Measurements from ENCODE around the gene ZC3H18. TPM values are rescaled to one million over a fixed set of nuclear protein-coding genes. Genes with fewer than 3 reads are reported as not detected.

ZC3H18 gene
- polyA plus RNA-seq: 10 to 100 TPM; 11.1 to 27.0 (median 26.0) TPM

GRCh38 chr16:88569985-88570690 lies at the start of gene ZC3H18:
ZC3H18 (plus strand) TSS chr16:88570403; CDS start chr16:88577124, 6,721 bp downstream.
- 0 to 1% (median 1%) methylated on average over 63 to 89 of the region's 90 CpGs for WGBS, 3 donors
- H3K27ac ChIP-seq (ENCODE audit: low read depth, low read length): no peak within 1 kb of the TSS

- H3K27ac ChIP-seq (ENCODE audit: low read depth, low read length): no peak overlapping the region
- whole genome bisulfite sequencing, 3 donors: 85 to 86% (median 85%) methylated on average over 9 of the region's 9 CpGs
These were observed 48.5 kb upstream of the ZC3H18 start for GRCh38 chr16:88521674-88522073.

DNA sequence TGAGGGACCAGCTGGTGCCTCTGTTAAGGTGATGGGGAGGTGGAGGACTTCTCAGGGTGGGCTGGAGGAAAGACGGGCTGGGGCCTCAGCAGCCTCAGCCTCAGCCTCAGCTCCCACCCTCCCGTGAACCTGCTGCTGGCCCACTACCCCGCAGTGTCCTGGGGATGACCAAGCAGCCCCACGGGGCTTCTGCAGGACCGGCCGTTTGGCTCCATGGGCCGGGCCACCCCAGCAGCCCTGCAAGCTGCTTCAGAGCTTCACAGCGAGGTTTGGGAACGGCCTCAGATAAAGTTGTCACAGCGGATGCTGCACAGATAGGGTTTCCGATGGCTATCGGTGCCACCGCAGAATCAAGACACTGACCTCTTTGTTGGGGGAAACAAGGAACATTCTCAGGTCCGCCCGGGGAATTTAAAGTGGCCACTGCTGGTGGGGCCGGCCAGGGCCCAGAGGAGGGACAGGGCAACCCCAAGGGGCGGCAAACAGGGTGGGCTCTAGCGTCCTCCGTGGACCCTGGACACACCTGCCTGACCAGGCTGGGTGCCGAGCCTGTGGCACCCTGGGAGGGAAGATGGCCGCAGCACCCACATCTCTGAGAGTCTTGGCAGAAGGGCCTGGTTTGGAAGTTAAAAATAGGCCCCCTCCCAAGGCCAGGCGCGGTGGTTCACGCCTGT lies 47.8 kb upstream of the ZC3H18 start:
- H3K27ac ChIP-seq (ENCODE audit: low read depth, low read length): no peak overlapping the region

GRCh38 chr16:88523309-88524161 lies 46.7 kb upstream of the ZC3H18 start:
- H3K27ac ChIP-seq (ENCODE audit: low read depth, low read length): no peak overlapping the region
- 51 to 60% (median 56%) methylated on average over 40 to 47 of the region's 47 CpGs for WGBS, 3 donors

More for the DNA sequence above, 47.8 kb upstream of the ZC3H18 start:
- WGBS, 3 donors: 76 to 87% (median 86%) methylated on average over 24 of the region's 24 CpGs

- no peak overlapping the region for H3K27ac ChIP-seq (ENCODE audit: low read depth, low read length)
These were observed 45.8 kb upstream of the ZC3H18 start for GRCh38 chr16:88524274-88524972.

DNA sequence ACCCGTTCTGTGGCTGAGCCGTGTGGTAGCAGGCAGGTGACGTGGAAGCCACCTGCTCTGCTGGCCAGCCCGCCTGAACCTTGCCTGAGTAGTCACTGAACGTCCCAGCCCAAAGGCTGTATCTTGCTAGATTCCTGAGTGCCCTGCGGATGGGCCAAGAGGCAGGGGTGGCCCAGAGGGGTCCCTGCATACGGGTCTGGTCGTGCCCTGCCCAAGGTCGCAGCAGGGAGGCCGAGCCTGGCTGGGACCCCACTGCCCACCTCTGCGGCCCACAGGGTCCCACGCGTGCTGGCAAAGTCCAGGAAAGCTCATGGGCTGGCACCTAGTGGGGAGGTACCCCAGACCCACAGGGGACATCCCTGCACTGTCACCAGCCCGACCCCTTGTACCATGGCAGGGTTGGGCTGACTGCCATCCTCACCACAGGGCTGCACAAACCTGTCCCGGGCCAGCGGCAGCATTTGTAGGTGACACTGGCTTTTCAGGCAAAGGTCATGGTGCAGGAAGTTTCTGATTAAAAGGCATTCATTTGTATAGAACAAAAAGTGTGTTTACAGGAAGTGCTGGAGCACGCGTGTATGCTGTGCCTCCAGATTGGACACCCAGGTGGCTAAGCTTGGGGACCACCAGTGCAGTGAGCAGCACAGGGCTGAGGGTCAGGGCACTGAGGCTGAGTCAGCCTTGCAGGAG lies 45.1 kb upstream of the ZC3H18 start:
- WGBS, 3 donors: 41 to 60% (median 51%) methylated on average over 17 to 18 of the region's 18 CpGs
- H3K27ac ChIP-seq (ENCODE audit: low read depth, low read length): no peak overlapping the region

More at GRCh38 chr16:88524274-88524972, 45.8 kb upstream of the ZC3H18 start:
- WGBS, 3 donors: 61 to 67% (median 63%) methylated on average over 18 of the region's 18 CpGs

DNA sequence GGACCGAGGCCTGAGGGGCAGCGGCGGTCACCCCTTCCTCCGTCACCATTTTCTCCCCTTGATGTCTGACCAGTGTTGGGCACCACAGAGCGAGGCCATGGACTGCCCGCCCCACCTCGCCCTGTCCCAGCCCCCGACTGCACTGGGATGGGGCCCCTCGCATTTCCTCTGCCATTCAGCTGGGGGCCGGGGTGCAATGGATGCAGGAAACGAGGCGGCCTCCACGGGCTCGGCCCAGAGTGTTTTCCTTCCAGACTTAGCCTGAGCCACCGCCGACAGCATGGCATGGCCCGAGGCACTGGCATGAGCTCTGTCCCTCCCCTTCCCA lies 44.6 kb upstream of the ZC3H18 start:
- no peak overlapping the region for H3K27ac ChIP-seq (ENCODE audit: low read depth, low read length)
- 53 to 56% (median 55%) methylated on average over 15 to 17 of the region's 17 CpGs for WGBS, 3 donors

- H3K27ac ChIP-seq (ENCODE audit: low read depth, low read length): no peak overlapping the region
- WGBS, 3 donors: 62 to 75% (median 75%) methylated on average over 28 to 29 of the region's 29 CpGs
These were observed 43.9 kb upstream of the ZC3H18 start for GRCh38 chr16:88526008-88526905.

GRCh38 chr16:88526906-88527185 lies 43.4 kb upstream of the ZC3H18 start:
- H3K27ac ChIP-seq (ENCODE audit: low read depth, low read length): no peak overlapping the region
- 66 to 84% (median 69%) methylated on average over 9 of the region's 9 CpGs for WGBS, 3 donors

DNA sequence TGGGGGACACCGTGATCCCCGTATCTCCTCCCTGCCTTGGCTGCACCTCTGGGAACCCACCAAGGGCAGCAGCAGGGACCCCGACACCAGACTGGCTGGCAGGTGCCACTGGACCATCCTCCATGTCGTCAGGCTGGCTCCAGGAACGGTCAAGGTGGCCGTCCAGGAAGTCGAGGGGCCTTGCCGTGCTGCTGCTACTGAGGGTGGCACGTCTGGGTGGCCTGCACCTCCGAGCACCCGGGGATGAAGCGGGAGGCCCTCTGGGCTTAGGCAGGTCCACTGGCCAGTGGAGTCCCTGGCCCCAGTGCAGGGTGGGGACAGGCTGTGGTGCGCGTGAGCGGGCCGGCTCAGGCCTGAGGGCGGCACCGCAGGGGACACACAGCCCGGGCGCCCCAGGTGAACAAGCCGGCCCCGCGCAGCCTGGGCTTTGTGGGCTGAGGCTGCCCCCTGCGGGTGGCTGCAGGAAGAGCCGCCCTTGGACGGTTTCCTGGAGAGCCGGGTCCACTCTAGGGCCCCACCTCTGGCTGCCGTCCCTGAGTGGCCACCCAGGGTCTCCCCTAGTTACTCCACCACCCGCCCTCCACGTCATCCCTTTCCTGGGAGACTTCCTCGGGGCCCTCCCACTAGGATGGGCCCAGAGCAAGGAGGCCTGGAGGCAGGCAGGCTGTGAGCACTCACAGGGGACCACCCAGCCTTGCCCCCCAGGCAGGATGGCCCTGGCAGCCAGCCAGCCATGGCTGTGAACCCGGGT lies 42.8 kb upstream of the ZC3H18 start:
- H3K27ac ChIP-seq (ENCODE audit: low read depth, low read length): no peak overlapping the region
- WGBS, 3 donors: 26 to 44% (median 31%) methylated on average over 28 to 32 of the region's 32 CpGs

GRCh38 chr16:88527937-88528743 lies 42.1 kb upstream of the ZC3H18 start:
- WGBS, 3 donors: 75 to 82% (median 78%) methylated on average over 26 to 30 of the region's 30 CpGs
- H3K27ac ChIP-seq (ENCODE audit: low read depth, low read length): no peak overlapping the region

DNA sequence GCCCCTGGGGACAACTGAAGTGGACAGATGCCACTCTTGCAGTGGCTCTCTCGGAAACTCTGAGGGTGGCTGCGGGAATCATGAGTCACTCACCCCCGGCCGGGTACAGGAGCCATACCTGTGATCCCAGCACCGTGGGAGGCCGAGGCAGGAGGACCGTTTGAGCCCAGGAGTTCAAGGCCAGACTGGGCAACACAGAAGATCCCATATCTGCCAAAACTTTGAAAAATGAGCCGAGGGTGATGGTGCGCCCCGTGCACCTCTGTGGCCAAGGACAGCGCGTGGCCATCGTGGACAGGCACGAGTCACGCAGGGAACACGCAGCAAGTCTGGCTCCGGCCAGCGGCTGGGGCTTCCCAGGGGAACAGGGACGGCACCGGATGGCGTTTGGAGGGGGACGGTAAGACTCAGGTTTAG lies 41.3 kb upstream of the ZC3H18 start:
- no peak overlapping the region for H3K27ac ChIP-seq (ENCODE audit: low read depth, low read length)
- 85 to 88% (median 86%) methylated on average over 22 of the region's 22 CpGs for WGBS, 3 donors

DNA sequence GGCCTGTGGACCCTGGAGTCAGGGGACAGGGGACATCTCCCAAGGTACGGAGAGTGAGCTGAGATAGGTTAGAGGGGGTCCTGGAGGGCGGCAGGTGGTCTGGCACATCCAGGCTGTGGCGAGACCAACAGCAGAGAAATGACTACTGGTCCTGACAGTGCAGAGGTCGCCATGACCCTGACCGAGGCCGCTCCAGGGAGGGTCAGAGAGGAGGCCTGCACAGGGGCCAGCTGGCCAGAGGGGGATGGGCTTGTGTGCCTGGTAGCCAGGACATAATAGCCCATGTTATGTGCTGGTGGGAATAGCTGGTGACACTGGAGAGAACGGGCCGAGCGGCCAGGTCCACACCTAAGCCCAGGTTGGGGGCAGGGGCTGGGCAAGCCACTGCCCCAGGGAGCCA lies 40.6 kb upstream of the ZC3H18 start:
- no peak overlapping the region for H3K27ac ChIP-seq (ENCODE audit: low read depth, low read length)
- 88 to 96% (median 94%) methylated on average over 9 of the region's 9 CpGs for whole genome bisulfite sequencing, 3 donors

GRCh38 chr16:88530051-88530857 lies 39.9 kb upstream of the ZC3H18 start:
- H3K27ac ChIP-seq (ENCODE audit: low read depth, low read length): no peak overlapping the region
- 88 to 91% (median 89%) methylated on average over 27 of the region's 27 CpGs for WGBS, 3 donors

GRCh38 chr16:88530858-88531203 lies 39.4 kb upstream of the ZC3H18 start:
- 65 to 77% (median 75%) methylated on average over 11 of the region's 11 CpGs for WGBS, 3 donors
- H3K27ac ChIP-seq (ENCODE audit: low read depth, low read length): no peak overlapping the region

Data from adipose tissue (tissue), 3 donors.